ENCODE results near the gene HECA. TPM values are rescaled to one million over a fixed set of nuclear protein-coding genes. Genes with fewer than 3 reads are reported as not detected.
A peak's percentile ranks its signal among the peaks of the same experiment; 100 is the strongest.
"Not testable (repeated sequence)": the region's sequence is repeated elsewhere in the genome, so short reads cannot be mapped to it uniquely, and the experiment has no call there.

Gene HECA
- total RNA-seq, 3 donors from 2014 or later, result 35.1 to 54.3 (median 49.3) TPM

DNA sequence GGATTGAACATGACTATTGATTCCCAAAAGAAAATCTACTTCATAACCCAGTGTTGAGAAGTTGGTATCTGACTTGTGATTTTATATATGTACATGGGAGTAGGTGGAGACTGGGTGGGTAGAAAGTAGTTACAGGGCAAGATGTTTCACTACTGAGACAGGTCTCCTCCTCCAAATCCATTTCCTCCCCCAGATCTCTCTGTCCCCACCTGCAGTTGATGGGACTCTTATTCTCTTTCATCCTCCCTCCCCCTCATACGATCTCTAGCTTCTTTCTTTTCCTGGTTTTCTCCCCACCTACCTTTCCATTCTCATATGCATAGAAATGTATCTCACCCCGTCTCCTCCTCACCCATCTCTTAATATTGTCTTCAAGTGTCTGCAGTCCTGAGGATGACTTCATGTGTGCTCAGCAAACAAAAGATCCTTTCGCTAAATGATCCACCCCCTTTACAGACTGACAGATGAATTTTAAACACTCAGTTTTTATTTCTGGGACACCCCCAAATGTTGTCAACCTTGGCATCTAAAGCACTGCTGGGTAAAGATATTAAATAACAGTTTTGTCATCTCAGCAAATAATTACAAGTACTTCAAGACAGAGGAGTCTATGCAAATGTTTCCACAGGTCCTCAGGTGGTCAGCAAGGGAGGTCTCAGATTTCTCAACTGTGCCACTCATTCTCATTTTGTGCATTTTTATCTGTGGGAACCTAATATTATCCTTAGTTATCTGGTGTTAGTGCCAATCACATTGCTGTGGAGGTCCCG is 18.7 kb upstream of the HECA start:
- intact Hi-C loops (cut with DNase I; ENCODE audit: low total_unique reads), result no loop called here
- H3K4me1 ChIP-seq, result no peaks in the 10 kb centered on the region
- H3K27ac ChIP-seq, result no peak overlapping the region
- no peaks in the 10 kb centered on the region for H3K36me3 ChIP-seq
- H3K9me3 ChIP-seq, result peaks cover 0 to 18% of the 10 kb centered on the region in 2 donors
- TF ChIP-seq POLR2AphosphoS5 (IDR thresholded peaks at IDR 0.05) (no peak), POLR2A (IDR thresholded peaks at IDR 0.05) (no peak)
- TF ChIP-seq, protein P1, sequence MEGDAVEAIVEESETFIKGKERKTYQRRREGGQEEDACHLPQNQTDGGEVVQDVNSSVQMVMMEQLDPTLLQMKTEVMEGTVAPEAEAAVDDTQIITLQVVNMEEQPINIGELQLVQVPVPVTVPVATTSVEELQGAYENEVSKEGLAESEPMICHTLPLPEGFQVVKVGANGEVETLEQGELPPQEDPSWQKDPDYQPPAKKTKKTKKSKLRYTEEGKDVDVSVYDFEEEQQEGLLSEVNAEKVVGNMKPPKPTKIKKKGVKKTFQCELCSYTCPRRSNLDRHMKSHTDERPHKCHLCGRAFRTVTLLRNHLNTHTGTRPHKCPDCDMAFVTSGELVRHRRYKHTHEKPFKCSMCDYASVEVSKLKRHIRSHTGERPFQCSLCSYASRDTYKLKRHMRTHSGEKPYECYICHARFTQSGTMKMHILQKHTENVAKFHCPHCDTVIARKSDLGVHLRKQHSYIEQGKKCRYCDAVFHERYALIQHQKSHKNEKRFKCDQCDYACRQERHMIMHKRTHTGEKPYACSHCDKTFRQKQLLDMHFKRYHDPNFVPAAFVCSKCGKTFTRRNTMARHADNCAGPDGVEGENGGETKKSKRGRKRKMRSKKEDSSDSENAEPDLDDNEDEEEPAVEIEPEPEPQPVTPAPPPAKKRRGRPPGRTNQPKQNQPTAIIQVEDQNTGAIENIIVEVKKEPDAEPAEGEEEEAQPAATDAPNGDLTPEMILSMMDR (IDR thresholded peaks at IDR 0.05), result no peak
- no peaks in the 10 kb centered on the region for H3K27me3 ChIP-seq
- H3K4me3 ChIP-seq, result no peak overlapping the region
- DNase-seq (ENCODE audit: low spot score in 2 of 2), result no peak

GRCh38 chr6:139117734-139118133 is 17.1 kb upstream of the HECA start:
- no peaks in the 10 kb centered on the region for H3K36me3 ChIP-seq
- TF ChIP-seq, protein P1 (IDR thresholded peaks at IDR 0.05), result peak in 1 of 3 donors; percentile 8
- TF ChIP-seq POLR2A (IDR thresholded peaks at IDR 0.05) (no peak), POLR2AphosphoS5 (IDR thresholded peaks at IDR 0.05) (no peak)
- H3K4me3 ChIP-seq, result no peak overlapping the region
- no peaks in the 10 kb centered on the region for H3K27me3 ChIP-seq
- intact Hi-C loops (cut with DNase I; ENCODE audit: low total_unique reads), result no loop called here
- H3K4me1 ChIP-seq, result no peaks in the 10 kb centered on the region
- no peak for DNase-seq (ENCODE audit: low spot score in 2 of 2)
- H3K9me3 ChIP-seq, result peaks cover 0 to 18% of the 10 kb centered on the region in 2 donors
- no peak overlapping the region for H3K27ac ChIP-seq

DNA sequence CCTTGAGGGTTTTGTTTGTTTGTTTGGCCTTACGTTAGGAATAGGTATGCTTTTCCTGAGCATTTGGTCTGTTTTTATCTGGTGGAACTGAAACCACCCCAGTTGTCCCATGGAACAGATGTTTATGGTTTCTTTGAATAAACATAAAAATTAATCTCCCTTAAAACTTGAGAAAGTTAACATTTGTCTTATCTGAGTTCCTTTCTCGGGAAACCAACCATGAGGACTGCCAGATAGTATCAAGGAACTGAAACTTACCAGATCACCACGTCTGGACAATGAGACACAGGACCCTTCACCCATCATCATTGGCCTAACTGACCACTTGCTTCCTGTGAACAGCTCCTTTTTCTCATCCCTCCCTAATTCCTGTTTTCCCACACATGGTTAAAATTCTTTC is 15.3 kb upstream of the HECA start:
- TF ChIP-seq POLR2AphosphoS5 (IDR thresholded peaks at IDR 0.05) (no peak), POLR2A (IDR thresholded peaks at IDR 0.05) (no peak)
- TF ChIP-seq, protein P1 (IDR thresholded peaks at IDR 0.05), result no peak
- no peaks in the 10 kb centered on the region for H3K27me3 ChIP-seq
- intact Hi-C loops (cut with DNase I; ENCODE audit: low total_unique reads), result no loop called here
- no peak overlapping the region for H3K27ac ChIP-seq
- peaks cover 0 to 18% of the 10 kb centered on the region in 2 donors for H3K9me3 ChIP-seq
- no peak overlapping the region for H3K4me3 ChIP-seq
- no peaks in the 10 kb centered on the region for H3K4me1 ChIP-seq
- DNase-seq (ENCODE audit: low spot score in 2 of 2), result no peak
- H3K36me3 ChIP-seq, result no peaks in the 10 kb centered on the region

GRCh38 chr6:139122823-139123222 is 12.1 kb upstream of the HECA start:
- H3K27ac ChIP-seq; H3K27me3 ChIP-seq; DNase-seq (ENCODE audit: low spot score in 2 of 2); intact Hi-C loops (cut with DNase I; ENCODE audit: low total_unique reads); H3K36me3 ChIP-seq; H3K4me1 ChIP-seq; H3K4me3 ChIP-seq: not testable (repeated sequence)
- H3K9me3 ChIP-seq, result peaks cover 0 to 18% of the 10 kb centered on the region in 2 donors

- H3K4me3 ChIP-seq, result no peak overlapping the region
- DNase-seq (ENCODE audit: low spot score in 2 of 2), result no peak
- intact Hi-C loops (cut with DNase I; ENCODE audit: low total_unique reads), result no loop called here
Measured at GRCh38 chr6:139124887-139125672, 9.8 kb upstream of the HECA start.

More at GRCh38 chr6:139124887-139125672, 9.8 kb upstream of the HECA start:
- Histone ChIP-seq H3K4me1 (no peaks in the 10 kb centered on the region), H3K27me3 (no peaks in the 10 kb centered on the region), H3K27ac (no peak overlapping the region), H3K9me3 (peaks cover 0 to 6% of the 10 kb centered on the region in 2 donors), H3K36me3 (no peaks in the 10 kb centered on the region)
- TF ChIP-seq POLR2AphosphoS5 (IDR thresholded peaks at IDR 0.05) (no peak), POLR2A (IDR thresholded peaks at IDR 0.05) (no peak)
- TF ChIP-seq, protein P1 (IDR thresholded peaks at IDR 0.05), result no peak
